GM18909 (cell line): ENCODE measurements around the gene EPB41L2.
"Not testable (repeated sequence)": the region's sequence is repeated elsewhere in the genome, so short reads cannot be mapped to it uniquely, and the experiment has no call there.

Source experiments
- ATAC-seq: cut with Tn5 transposase; IDR thresholded peaks from one replicate; pipeline ENCODE4 v1.9.1; 2021; ENCODE audit warnings: mild to moderate bottlenecking; ENCODE audit not compliant: unreplicated experiment, poor library complexity

EPB41L2 gene

GRCh38 chr6:131063028-131063763 is at the start of gene EPB41L2:
TSS of gene EPB41L2 (minus strand) at chr6:131063245. CDS start at chr6:130956485, 106,760 bp downstream.
- ATAC-seq = peak; percentile 86

DNA sequence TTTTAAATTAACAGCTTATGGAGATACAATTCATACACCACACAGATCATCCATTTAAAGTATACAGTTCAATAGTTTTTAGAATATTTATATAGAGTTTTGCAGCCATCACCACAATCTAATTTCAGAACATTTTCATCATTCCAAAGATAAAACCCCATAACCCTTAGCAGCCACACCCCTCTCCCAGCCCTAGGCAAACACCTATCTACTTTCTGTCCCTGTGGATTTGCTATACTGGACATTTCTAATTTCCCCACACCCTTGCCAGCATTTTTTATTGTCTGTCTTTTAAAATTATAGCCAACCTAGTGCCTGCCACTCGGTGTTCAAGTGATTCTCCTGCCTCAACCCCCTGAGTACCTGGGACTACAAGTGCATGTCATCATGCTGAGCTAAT is 49.2 kb upstream of the EPB41L2 start:
- ATAC-seq = no peak

DNA sequence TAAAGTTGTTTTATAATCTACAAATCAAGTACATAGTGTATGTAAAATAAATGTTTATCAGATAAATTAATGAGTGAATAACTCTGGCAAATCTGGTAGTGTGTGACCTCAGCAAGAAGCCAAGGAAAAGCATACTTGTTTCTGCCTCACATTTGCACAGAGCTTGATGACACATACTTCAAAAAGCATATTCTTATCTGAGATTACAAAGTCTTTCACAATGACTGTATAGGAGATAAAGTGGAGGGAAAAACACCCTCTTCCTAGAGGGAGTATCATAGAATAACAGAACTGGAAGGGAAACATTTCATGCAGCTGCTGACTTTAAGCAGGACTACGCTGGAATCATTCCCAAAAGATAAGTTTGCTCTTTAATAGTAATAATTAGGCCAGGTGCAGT is 44.1 kb upstream of the EPB41L2 start:
- no peak for ATAC-seq

GRCh38 chr6:131103901-131104300 is 40.9 kb upstream of the EPB41L2 start:
- ATAC-seq = no peak

DNA sequence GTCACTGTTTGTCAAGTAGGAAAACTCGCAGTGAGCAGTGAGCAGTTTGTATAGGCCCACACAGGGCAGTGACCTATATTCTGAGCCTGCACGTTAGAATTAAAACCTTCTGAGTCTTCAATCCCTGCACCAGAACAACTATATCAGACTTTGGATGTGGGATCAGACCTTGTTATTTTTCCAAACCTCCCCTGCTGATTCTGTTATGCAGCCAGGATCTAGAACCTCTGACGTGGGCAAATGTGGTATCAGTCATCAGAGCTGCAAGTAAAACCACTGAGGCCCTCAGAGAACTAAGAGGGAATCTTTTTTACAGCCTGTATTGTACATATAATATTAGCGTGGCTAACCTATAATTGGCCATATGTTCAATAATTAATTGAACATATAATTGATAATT is 40.3 kb upstream of the EPB41L2 start:
- no peak for ATAC-seq

- no peak for ATAC-seq
Measured at GRCh38 chr6:131101911-131102680, 39.1 kb upstream of the EPB41L2 start.

GRCh38 chr6:131096786-131097185 is 33.7 kb upstream of the EPB41L2 start:
- ATAC-seq = no peak

GRCh38 chr6:131093334-131093733 is 30.3 kb upstream of the EPB41L2 start:
- no peak for ATAC-seq

DNA sequence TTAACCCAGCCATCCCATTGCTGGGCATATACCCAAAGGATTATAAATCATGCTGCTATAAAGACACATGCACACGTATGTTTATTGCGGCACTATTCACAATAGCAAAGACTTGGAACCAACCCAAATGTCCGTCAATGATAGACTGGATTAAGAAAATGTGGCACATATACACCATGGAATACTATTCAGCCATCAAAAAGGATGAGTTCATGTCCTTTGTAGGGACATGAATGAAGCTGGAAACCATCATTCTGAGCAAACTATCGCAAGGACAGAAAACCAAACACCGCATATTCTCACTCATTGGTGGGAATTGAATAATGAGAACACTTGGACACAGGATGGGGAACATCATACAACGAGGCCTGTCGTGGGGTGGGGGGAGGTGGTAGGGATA is 28.9 kb upstream of the EPB41L2 start:
- not testable (repeated sequence) for ATAC-seq

DNA sequence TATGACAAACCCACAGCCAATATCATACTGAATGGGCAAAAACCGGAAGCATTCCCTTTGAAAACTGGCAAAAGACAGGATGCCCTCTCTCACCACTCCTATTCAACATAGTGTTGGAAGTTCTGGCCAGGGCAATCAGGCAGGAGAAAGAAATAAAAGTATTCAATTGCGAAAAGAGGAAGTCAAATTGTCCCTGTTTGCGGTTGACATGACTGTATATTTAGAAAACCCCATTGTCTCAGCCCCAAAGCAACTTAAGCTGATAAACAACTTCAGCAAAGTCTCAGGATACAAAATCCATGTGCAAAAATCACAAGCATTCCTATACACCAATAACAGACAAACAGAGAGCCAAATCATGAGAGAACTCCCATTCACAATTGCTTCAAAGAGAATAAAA is 27.3 kb upstream of the EPB41L2 start:
- ATAC-seq = not testable (repeated sequence)

DNA sequence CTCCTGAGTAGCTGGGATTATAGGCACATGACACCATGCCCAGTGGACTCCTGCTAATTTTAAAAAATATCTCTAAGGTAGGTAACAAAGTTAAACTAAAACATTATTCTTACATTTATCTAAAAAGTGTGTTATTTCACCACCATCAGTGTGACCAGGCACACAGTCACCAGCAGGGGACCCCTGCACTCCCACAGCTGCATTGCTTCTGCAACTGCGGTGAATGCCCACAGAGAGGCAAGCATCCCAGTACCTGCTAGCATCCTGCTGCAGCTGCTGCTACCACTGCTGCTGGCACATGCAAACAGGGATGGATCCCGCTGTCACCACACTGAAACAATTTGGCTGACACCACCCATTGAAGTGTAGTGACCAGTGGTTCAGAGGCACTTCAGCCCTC is 21.9 kb upstream of the EPB41L2 start:
- no peak for ATAC-seq

DNA sequence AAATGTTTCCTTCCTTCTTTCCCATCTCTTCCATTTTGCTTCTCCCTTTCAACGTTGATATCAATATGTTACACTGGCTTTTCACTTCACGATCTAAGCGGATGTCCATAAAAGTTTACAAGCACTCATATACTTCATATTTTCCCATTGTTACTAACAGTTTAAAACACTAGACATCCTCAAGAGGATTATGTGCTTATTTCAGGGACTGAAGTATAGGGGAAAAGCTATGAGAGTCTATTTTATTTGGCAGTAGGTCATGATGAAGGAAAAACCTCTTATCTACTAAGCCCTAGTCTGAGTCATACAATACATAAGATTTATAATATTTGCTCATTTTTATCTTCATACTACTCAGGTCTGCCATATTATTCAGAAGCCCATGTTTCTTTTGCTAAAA is 20.6 kb upstream of the EPB41L2 start:
- no peak for ATAC-seq

DNA sequence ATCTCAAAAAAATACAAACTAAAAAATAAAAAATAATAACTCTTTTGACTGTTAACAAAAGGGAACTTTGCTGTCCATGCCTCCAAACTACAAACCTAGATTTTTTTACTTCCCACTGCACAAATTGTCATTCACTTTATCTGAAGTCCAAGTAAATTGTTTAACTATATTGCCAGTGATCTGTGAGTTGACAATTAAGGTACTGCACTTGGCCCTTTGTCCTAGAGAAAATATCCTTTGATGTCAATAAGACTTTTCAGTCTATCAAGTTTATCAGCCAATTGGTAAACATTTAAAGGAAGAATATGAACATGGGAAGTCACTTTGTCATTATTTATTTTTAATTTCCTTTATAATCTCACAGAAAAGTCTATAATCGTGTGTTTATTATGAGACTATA is 19.3 kb upstream of the EPB41L2 start:
- no peak for ATAC-seq

DNA sequence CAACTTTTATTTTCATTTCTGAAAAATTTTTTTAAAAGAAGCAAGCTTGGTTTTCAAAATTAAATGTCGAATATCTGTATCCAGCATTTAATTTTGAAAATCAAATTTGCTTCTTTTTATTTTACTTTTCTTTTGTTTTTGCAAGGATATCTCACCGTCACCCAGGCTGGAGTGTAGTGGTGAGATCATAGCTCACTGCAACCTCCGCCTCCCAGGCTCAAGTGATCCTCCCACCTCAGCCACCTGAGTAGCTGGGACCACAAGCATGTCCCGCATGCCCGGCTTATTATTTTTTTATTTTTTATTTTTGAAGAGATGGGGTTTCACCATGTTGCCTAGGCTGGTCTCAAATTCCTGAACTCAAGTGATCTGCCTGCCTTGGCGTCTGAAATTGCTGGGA is 17.0 kb upstream of the EPB41L2 start:
- ATAC-seq = no peak

DNA sequence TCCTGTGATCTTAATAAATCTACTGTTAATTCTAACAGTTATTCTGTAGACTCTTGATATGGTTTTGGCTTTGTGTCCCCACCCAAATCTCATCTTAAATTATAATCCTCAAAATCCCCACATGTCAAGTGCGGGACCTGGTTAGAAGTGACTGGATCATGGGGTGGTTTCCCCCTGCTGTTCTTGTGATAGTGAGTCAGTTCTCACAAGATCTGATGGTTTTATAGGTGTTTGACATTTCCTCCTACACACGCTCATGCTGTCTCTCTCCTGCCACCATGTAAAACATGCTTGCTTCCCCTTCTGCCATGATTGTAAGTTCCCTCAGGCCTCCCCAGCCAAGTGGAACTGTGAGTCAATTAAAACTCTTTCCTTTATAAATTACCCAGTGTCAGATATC is 10.5 kb upstream of the EPB41L2 start:
- ATAC-seq = no peak

GRCh38 chr6:131070061-131070460 is 7.0 kb upstream of the EPB41L2 start:
- ATAC-seq = no peak

- ATAC-seq = no peak
Measured at GRCh38 chr6:131068165-131068564, 5.1 kb upstream of the EPB41L2 start.

DNA sequence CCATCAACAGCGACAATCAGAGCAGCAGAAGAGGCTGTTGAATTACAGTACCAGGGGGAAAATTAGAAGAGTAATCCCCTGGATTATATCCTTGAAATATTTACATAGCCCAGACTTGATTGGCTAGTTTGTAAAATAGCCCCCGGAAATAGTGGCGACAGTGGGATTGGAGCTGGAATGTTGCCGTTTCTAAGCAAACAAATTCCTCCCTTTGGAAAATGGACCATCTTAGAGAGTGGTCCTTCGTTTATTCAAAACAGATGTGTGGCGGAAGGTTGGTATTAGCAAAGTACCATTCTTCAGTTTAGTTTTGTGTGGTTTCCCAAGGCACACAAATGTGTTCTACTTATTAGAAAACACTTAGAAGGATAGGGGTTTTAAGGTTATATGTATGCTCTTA is 4.5 kb upstream of the EPB41L2 start:
- ATAC-seq = no peak

- no peak for ATAC-seq
Measured at GRCh38 chr6:131065824-131066171, 2.8 kb upstream of the EPB41L2 start.

DNA sequence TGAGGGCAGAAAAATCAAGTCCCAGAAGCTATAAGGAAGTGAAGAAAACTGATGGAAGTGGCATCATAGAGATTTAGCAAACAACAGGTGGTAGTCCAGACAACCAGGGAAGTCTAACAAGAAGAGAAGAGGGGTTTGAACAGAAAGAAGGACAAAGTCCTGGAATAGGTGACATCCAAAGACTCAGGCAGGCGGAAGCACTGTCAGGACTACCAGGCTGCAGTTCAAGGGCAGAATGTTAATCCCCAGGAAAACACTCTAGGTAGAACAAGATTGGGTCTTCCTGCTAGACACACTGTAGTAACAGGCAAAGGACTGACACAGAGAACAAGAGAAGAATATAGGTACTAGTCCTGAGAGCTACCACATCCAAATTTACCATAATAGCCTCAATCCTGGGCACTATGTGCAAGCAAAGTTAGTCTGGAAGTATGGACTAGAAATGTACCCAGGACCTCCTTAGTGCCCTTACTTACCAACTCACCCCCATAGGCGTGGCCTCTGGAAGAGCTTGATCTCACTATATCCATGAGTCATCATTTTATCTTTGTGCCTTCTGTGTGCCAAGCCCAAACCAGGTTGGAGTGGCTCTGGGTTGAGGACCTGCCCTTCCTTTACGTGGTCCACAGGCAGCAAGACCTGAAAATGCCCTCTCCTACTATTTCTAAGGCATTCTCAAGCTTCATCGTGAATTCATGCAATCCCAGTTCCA is 2.2 kb upstream of the EPB41L2 start:
- no peak for ATAC-seq

GRCh38 chr6:131063764-131064272 is 773 bp upstream of the EPB41L2 start:
- peak; percentile 0 for ATAC-seq
